Activated CD4-positive, alpha-beta T cell treated with anti-CD3 and anti-CD28 coated beads, Interleukin-2, amount 50 U/mL, for 16 hours (primary cell): ENCODE data around the gene TNFRSF25.
"Not testable (repeated sequence)": the region's sequence is repeated elsewhere in the genome, so short reads cannot be mapped to it uniquely, and the experiment has no call there.

Experiments
- DNase-seq: peaks from one replicate; pipeline ENCODE4 v3.0.0-alpha.2; 2020

TNFRSF25 gene

GRCh38 chr1:6467744-6468688 lies 2.0 kb upstream of the TNFRSF25 start:
- no peak for DNase-seq

DNA sequence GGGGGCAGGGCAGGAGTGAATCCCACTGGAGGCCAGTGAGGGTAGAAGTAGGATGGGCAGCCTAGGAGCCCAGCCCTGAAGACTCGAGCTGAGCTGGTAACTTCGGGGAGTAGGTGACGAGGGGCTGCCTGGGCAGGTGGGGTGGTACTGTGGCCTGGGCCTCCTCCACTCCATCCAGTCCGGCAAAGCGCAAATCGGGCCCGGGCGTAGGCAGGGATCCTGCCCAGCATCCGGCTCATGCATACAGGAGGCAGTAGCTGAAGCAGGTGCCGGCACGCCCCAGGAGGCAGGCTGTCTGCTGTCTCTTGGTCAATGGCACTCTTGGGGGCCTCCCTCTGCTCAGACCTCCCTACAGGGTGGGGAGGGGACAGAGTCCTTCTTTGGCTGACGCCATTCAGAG lies 1.3 kb upstream of the TNFRSF25 start:
- no peak for DNase-seq

- no peak for DNase-seq
Observed at GRCh38 chr1:6466751-6467150, 778 bp upstream of the TNFRSF25 start.

GRCh38 chr1:6465461-6466005 lies 440 bp downstream of the TNFRSF25 start:
- DNase-seq: peak; percentile 36

- no peak for DNase-seq
Observed at GRCh38 chr1:6464915-6465314, 1.1 kb downstream of the TNFRSF25 start.

GRCh38 chr1:6464514-6464836 lies 1.5 kb downstream of the TNFRSF25 start:
- DNase-seq: peak; percentile 68

DNA sequence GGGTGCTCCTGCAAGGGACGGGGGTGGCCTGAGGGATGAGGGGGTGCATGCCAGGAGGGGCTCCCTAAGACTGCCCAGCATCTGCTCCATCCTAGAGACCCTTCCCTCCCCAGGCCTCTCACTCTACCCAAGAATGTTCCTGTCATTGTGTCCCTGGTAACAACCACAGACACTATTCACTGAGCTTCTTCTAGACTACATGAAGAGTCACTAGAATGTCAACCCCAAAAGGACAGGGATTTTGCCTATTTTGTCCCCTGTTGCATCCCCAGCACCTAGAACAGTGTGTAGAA lies 2.9 kb downstream of the TNFRSF25 start:
- no peak for DNase-seq

DNA sequence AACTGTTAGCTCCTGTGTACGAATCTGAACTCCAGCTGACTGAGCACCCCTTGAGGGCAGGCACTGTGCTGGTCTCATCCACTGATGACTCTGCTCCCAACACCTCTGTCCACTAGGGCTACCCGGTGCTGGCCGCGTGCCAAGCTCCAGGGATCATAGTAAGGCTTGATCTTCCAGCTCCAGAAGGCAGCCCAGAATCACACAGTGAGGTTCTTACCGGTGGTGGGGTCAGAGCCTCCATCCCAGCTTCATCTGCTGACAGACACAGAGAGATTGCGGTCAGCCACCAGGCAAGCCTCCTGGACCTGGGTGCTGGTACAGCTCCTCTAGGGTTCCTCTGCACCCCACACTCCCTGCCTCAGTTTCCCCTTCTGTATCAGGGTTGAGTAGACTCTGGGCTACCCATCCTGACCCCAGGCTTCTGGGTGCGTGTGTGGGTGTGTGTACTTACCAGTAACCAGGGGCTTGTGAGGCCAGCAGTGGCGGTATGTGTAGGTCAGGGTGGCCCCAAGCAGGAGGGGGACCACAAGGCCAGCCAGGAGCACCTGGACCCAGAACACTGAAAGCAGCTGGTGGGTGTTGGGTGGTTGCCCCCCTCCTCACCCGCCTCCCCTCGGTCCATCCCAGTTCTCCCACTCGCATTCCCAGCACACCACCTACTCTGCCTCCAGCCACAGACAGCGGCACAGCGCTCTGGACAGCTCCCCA lies 3.4 kb downstream of the TNFRSF25 start:
- no peak for DNase-seq

DNA sequence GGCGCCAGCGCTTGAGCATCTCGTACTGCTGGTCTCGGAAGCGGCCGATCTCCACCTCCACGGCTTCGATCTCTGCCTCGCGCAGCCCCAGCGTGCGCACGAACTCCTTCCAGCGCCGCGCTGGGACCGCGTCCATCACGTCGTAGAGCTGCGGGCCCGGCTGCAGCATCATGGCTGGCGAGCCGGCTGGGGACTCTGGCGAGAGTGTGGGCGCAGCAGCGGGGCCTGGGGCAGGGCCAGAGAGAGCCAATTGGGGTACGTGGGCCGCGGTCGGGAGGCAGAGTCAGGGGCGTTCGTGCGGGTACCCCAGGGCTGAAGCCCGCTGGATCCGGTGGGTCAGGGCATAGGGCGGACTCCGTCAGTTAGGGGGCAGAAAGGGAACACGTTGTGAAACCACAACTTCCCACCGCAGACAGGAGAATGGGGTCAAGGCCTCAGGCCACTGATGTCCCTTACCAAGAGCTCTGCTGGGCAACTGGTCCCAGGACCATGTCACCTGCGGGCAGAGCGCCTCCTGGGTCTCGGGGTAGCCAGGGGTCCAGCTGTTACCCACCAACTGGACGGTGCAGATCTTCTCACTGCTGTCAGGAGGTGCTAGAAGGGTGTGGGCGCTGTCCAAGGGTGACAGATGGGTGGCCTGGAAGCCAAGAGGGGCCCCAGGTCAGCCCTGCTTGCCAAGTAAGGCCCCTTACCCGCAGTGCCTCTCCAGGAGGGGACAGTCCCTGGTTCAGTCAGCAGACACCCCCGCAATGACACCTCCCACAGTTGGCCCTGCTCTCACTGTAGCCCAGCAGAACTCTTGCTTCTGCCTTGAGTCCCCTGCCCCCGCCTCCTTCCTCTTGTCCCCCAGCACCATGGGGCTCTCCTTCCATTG lies 4.2 kb downstream of the TNFRSF25 start:
- no peak for DNase-seq

GRCh38 chr1:6461051-6461530 lies 4.9 kb downstream of the TNFRSF25 start:
- no peak for DNase-seq

DNA sequence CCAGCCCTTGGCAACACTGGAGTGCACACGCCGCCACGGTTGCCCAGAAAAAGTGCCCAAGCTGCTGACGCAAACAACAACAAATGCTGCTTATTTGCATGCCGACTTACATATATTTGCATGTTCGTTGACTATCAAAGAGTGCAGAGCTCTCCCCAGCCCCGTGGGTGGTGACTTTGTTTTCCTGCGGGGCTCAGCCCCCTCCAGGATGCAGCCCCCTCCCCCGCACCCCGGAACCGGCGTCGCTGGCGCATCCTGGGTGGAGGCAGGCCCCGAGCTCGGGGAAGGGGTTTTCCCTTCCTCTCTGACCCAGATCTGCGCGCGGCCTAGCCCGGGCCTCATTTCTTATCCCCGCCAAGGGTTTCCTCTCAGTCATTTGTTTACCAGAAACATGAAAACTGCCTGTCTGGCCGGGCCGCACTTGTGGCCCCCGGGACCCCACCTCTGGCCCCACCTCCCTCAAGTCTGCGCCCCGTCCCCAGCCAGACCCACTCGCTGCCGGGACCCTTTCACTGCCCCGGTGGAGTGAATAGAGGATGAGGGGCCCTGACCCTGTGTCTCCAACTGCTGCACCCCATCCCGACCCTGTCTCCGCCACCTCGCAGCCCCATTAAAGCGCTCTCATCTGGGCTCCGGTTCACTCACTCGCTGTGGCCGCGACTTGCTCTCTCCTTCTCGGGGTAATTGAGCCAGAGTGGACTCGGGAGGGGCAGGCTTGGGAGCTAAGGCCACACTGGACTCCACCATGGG lies 5.5 kb downstream of the TNFRSF25 start:
- peak; percentile 86 for DNase-seq

GRCh38 chr1:6459850-6460265 lies 6.1 kb downstream of the TNFRSF25 start:
- DNase-seq: peak; percentile 60

DNA sequence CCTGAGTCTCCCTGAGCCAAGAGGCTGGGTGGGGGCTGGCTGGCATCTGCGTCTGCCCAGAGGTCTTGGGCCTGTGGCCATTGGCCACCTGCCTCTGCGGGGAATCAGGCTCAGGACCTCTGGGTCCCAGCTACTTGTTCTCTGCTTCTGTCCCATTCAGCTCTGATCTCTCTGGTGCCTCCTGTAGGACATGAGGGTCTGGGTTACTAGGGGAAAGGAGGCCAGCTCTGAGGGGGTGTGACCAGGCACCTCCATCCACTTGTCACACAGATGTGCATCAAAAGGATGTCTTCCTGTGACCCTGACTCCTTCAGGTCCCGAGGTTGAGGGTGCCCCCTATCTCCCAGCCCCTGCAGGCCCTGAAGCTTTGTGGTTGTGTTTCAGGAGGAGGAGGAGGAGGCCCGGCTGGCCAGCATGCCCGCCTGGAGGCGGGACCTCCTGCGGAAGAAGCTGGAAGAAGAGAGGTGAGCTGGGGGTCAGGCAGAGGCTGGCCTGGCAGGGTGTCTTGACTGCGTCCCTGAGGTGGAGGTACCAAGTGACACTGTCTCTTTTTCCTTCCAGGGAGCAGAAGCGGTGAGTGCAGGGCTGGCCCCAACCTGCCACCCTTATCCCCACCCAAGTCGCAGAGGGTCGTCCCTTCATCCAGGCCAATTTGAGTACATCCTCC lies 9.0 kb downstream of the TNFRSF25 start:
- DNase-seq: no peak

- not testable (repeated sequence) for DNase-seq
Observed at GRCh38 chr1:6455752-6456520, 10.0 kb downstream of the TNFRSF25 start.

DNA sequence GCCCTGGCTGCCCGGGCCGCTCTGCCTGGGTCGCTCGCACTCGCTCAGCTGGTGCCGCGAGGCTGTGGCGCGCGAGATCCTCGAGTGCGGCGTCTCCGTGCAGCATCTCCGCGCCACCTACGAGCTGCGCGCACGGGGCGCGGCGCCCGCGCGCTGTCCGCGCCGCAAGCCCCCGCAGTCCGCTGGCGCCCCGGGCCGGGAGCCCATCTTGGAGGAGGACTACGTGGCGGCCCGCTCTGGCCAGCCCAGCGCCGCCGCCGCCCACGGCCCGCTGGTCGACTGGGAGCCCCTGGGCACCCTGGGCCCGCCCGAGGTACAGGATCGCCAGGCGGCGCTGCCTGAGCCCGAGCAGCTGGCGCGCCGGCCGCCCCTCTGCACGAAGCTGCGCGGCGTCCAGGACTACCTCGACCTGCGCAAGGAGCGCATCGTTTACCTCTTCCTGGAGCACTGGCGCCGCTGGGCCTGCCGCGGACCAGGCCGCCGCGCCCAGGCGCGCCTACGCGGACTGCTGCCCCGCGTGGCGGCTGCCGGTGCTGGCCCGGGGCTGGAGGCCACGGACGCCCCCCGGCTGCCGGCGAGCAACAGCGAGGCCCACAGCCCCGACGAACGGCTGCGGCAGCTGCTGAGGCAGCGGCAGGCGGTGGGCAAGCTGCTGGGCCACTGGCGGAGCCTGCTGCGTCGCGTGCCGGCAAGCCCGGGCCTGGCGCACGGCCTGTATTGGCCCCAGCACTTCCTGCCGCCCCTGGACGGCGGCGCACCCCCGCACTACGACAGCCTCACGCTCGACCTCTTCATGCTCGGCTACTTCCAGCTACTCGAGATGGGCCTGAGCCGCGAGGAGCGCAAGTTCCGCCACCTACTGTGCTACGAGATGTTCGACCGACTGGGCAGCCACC lies 10.9 kb downstream of the TNFRSF25 start:
- DNase-seq: no peak

DNA sequence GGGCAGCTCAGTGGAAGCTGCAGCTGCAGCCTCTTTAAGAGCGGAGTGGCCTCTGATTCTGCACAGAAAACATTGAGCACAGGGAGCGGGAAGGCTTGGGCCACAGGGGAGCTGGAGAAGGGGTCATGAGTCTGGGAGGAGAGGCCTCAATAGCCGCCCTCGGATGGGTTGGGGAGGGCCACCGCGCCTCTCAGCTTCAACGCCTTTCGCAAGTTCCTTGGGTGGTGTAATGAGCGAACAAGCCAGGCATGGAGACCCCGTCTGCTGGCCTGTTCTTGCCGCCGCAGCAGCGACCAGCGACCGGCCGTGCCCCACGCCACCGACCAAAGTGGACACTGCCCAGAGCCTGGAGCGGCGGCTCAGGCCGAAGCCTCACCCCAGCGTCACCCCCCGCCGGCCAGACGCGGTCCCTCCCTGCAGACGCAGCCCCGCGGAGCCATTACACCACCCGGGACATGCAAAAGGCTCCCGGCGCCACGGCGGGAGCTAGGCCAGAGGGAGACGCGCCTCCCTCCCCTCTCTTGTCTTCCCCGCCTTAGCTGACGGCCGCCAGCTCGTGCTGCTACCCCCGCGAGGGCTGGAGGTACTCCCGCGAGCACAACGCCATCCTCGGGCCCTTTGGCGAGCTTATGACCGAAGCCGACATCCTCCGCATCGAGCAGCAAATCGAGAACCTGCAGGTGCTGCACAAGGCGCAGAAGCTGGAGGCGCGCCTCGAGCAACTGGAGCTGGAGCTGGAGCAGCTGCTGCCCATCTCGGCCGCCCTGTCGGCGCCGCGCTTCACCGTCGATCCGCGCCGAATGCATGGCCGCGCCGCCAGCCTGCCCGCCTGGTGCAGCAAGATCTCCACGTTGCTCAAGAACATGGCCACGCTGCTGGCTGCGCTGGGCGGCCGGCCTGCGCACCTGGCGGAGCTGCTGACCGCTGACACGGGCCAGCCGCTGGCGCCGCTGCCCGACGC lies 11.8 kb downstream of the TNFRSF25 start:
- not testable (repeated sequence) for DNase-seq

DNA sequence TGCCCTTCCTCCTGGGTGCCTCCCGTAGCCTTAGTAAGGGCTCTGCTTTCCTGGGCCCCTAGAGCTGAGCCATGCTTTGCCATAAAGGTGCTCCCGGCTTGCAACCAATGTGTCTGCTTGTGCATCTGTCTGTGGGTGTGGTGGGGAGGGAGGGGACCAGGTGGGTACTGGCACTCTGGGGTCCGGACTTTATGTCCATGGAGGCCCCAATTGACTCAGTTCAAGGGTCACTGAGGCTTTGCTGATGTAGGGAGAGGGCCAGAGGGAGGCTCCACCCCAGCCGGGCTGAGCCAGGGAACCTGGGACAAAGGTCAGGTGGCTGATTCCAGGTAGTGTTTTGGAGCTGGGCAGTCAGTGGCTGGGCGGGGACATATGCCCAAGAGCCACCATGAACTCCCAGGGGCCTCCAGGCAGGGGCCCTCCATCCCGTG lies 15.0 kb downstream of the TNFRSF25 start:
- no peak for DNase-seq

- not testable (repeated sequence) for DNase-seq
Observed at GRCh38 chr1:6450486-6450885, 15.5 kb downstream of the TNFRSF25 start.
